GM18909 (cell line): Measurements from ENCODE around the gene PPP2R3A.
"Not testable (repeated sequence)": the region's sequence is repeated elsewhere in the genome, so short reads cannot be mapped to it uniquely, and the experiment has no call there.

ENCODE experiments used
- ATAC-seq: cut with Tn5 transposase; IDR thresholded peaks from one replicate; pipeline ENCODE4 v1.9.1; 2021; ENCODE audit warnings: mild to moderate bottlenecking; ENCODE audit not compliant: unreplicated experiment, poor library complexity

PPP2R3A gene, protein sequence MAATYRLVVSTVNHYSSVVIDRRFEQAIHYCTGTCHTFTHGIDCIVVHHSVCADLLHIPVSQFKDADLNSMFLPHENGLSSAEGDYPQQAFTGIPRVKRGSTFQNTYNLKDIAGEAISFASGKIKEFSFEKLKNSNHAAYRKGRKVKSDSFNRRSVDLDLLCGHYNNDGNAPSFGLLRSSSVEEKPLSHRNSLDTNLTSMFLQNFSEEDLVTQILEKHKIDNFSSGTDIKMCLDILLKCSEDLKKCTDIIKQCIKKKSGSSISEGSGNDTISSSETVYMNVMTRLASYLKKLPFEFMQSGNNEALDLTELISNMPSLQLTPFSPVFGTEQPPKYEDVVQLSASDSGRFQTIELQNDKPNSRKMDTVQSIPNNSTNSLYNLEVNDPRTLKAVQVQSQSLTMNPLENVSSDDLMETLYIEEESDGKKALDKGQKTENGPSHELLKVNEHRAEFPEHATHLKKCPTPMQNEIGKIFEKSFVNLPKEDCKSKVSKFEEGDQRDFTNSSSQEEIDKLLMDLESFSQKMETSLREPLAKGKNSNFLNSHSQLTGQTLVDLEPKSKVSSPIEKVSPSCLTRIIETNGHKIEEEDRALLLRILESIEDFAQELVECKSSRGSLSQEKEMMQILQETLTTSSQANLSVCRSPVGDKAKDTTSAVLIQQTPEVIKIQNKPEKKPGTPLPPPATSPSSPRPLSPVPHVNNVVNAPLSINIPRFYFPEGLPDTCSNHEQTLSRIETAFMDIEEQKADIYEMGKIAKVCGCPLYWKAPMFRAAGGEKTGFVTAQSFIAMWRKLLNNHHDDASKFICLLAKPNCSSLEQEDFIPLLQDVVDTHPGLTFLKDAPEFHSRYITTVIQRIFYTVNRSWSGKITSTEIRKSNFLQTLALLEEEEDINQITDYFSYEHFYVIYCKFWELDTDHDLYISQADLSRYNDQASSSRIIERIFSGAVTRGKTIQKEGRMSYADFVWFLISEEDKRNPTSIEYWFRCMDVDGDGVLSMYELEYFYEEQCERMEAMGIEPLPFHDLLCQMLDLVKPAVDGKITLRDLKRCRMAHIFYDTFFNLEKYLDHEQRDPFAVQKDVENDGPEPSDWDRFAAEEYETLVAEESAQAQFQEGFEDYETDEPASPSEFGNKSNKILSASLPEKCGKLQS (N-terminal part only)

DNA sequence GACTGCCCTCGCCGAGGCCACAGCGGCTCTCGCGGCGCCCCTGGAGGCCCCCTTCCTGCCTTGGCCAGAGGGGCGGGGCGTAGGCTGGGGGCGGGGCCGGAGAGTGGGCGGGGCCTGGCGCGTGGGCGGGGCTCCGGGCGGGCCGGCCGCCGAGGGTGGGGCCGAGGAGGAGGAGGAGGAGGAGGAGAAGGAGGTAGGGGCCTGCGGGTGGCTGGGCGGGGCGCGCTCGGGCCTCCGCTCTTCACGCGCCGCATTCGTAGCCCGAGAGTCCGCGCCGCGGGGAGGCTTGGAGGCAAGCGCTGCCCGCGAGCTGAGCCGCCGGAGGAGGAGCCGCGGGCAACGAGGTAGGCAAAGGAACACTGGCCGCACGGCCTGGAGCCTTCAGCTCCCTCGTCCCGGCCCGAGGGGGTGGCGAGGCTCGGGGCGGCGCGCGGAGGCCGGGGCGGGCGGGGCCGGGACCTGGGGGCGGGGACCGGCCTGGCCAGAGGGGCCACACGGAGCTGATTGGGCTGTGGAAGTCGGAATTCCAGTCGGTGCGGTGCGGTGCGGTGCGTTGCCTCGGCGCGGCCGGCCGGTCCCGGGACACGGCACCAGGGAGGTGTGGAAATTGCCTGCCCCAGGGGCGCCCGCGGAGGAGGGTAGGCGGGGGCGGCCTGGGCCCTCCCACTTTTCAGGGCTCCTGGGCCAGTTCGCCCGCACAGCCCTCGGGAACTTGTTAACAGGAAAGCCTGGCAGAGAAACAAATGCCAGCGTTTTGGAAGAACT is at the start of gene PPP2R3A:
Gene PPP2R3A (plus strand): TSS at position 223 of the 765 bp plus-strand sequence. CDS start 35,771 bp downstream, outside the sequence.
- peak; percentile 81 for ATAC-seq

DNA sequence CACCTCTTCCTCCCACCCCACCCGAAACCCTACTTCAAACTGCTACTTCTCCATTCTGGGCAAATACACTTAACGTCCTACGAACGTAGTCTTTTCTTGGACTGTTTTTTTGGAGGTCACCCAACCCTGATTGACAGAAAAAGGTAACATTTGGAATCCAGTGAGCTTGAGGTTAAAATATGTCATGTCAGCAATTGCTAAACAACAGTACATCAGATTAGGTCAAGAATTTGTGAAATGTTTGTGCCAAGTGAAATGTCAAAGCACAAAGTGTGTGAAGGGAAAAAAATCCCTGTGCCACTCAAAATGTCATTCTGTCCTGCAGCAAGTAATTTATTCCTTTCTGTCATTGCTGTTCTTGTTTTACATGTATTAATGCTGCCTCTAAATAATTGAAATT is 49.2 kb upstream of the PPP2R3A start:
- no peak for ATAC-seq

DNA sequence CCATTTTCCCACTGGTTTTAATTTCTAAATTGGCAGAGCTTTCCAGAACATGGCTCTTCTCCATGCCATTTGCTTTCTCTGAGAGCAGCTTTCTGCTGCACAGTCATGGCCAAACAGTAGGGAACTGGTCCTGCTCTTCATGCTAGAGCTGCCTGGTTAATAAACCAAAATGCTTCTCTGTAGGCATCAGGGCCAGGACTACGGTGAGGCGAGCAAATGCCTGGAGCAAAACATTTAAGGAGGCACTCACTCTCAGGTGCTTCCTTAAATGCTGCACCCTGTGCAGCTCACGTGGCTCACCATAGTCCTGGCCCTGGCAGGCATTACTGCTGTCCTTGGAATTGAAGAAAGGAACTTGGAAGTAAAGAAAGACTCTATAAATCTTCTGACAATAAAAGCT is 48.5 kb upstream of the PPP2R3A start:
- ATAC-seq = no peak

DNA sequence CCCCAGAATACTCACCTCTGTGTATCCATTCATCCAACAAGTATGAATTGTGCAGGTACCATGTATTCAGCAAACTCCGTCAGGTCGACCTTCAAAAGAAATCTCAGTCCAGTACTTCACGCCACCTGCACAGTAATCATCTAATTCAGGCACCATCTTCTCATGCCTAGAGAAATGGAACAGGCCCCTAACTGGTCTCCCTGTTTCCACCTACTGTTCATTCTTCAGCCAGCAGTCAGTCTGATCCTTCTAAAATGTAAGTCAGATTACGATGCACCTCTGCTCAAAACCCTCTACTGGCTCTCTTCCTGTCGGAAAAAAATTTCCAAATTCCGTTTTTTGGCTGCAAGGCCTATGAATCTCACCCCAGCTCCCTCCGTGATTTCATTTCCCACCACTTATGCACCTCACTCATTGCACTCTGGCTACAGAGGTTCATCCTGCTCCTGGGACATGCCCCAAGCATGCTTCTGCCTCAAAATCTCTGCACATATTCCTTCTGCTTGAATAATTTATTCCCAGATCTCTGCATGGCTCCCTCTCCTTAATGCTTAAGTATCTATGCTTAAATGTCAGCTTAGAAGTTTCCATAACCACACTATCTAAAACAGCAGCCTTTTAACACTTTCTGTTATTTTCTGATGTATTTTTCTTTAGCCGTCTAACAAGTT is 47.5 kb upstream of the PPP2R3A start:
- ATAC-seq = no peak

DNA sequence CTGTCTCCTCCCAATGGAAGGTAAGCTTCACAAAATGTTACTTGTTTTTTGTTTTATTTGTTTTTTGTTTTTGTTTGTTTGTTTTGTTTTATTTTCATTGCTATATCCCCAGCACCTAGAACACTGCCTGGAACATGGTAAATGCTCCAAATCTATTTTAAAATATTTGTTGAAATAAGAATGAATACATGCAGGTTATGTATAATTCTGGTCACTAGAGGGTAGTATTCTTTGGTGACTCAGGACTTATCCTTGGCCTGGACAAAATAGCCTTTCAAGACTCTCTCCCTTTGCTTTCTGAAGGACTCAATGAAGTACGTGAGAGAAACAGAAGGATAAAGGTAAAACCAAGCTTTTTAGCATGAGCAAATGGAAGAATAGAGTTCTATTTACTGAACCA is 46.9 kb upstream of the PPP2R3A start:
- ATAC-seq = no peak

DNA sequence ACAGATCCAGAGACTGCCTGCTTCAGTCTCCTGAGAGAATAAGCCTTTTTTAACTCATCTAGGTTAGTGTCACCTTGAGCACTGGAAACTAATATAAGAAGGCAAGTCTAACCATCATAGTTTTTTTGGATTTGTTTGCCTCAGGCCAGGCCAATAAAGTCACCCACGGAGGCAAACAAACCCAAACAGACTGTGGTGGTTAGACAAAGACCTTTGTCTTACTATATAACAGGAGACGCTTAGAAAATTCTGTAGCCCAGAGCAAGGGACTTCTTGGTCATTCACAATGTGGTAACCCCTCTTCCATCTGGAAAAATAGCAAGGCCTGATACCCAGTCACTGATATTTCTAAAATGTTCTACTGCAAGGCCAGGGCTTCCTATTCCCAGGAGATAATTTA is 45.3 kb upstream of the PPP2R3A start:
- no peak for ATAC-seq

DNA sequence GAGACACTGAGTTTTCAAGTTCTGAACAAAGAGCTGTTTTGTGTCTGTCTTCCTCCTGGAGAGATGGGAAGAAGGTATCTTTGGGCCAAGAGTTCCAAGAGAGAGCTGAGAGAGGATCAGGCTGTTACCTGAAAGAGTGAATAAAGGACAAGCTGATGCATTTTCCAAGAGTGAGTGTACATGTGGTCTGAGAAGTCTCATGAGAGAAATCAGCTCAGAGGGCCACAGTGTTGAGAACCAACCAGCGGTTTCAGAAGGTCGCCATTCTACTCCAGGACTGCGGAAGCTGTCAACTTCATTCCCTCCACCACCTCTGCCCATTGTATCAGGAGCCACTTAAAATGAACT is 42.7 kb upstream of the PPP2R3A start:
- no peak for ATAC-seq

DNA sequence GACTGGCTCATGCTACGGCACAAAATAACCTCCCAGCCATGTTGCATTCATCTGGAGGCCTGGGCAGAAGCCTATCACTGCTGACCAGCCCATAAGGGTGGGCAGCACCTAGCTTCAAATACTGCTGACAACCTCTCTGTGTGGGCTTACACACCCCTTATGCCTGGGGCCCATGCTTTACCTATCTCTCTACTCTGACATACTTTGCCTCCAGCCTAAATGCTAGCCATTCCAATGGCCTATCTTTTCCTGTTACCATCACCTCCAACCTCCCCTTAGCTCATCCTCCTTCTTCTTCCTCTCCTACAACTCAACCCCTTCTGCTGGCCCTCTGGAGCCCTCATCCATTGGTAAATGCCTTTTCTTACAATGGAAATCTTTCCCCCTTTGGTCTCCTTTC is 41.0 kb upstream of the PPP2R3A start:
- no peak for ATAC-seq

DNA sequence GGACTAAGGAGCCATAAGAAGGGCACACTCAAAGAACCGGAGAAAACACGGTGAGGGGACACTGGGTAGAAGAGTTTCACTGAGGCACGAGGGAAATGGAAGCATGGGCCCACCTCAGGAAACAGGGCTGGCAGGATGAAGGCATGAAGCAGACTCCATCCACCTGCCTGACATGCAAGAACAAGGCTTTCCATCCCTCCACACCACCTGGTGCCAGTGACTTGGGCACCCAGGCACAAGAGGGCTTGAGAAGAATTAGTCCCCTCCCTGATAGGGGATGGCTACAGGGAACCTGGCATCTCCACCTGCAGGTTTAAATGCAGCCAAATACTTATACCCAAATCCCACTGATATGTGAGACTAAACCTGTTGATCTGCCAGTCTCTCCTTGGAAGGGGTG is 38.9 kb upstream of the PPP2R3A start:
- ATAC-seq = no peak

DNA sequence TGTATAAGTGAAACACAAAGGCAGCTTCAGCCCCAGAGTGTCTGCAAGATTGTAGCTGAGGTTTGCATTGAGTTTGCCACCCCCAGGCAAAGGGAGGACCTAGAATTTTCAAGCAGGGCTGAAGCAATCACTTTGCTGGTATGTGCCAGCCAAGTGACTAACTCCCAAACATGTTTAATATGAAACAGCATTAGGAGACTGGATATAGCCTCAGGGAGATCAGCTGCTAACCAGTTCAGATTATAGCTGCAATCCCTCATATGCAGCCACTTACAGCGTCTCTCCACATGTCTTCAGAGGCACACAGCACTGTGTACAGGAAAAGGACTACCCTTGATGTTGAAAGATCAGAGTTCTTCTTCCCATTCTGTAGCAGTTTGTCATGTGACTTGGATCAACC is 38.4 kb upstream of the PPP2R3A start:
- ATAC-seq = no peak

DNA sequence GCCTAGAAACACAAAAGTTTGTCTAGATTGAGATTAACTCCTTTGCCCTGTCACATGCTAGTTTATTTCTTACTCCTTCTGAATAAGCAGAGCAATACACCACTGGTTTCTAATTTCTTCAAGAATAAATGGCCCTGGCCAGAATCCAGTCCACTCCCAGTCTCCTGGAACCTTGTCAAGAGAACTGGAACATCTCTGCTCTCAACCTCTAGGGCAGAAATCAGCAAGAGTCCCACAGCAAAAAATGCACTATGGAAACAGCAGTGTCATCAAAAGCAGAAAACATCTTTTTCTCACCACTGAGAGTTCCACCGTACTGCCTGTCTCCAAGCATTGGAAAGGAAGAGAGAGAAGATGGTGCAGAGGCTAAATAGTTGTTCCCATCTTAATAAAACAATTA is 35.9 kb upstream of the PPP2R3A start:
- no peak for ATAC-seq

DNA sequence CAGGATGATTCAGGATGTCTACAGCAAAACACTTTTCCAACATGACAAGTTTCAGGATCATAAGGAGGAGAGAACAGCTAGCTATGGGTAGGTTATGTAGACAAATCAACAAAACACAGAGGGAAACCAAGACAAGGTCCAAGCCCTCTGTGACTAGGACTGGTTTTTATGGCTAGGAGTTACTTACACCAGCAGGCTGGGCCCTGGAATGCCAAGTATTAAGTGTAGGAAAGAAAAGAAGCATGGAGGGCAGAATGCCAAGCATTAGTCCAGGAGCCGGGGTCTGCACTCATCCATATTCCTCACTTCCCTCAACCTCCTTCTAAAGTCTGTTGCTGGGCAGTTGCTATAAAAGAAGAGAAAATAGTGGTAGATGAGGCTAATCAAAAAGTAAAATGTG is 35.3 kb upstream of the PPP2R3A start:
- no peak for ATAC-seq

DNA sequence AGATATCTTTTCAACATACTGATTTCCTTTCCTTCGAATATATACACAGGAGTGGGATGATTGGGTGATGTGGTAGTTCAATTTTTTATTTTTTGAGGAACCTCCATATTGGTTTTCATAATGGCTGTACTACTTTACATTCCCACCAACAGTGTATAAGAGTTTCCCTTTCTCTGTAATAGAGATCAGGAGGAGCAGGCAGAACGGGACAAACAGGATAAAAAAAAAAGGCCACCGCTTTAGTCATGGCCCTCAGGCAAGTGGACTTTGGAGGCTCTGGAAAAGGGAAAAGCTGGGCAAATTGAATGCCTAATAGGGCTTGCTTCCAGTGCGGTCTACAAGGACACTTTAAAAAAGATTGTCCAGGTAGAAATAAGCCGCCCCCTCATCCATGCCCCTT is 30.4 kb upstream of the PPP2R3A start:
- ATAC-seq = not testable (repeated sequence)

DNA sequence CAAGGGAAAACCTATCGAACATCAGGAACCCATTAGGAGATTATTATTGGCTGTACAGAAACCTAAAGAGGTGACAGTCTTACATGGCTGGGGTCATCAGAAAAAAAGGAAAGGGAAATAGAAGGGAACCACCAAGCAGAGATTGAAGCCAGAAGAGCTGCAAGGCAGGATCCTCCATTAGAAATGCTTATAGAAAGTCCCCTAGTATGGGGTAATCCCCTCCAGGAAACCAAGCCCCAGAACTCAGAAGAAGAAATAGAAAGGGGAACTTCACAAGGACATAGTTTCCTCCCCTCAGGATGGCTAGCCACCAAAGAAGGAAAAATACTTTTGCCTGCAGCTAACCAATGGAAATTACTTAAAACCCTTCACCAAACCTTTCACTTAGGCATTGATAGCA is 27.8 kb upstream of the PPP2R3A start:
- not testable (repeated sequence) for ATAC-seq

DNA sequence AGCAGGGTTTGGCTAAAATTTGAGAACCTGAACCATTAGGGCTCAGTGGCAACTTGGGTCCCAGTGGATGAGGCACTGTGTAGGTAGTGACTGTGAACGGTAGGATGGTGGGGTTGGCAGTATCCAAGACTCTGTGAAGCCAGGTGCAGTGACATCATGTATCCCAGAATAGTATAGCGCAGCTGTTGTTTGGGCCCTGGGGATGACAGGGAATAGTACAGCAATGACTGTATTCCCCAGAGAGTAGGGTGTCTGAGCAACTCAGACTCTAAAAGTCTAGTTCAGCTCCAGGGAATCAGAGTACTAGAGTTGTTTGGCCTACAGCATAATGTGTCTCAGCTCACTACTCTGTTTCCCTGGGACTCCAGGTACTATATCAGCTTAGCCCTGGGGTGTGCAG is 20.7 kb upstream of the PPP2R3A start:
- ATAC-seq = no peak

DNA sequence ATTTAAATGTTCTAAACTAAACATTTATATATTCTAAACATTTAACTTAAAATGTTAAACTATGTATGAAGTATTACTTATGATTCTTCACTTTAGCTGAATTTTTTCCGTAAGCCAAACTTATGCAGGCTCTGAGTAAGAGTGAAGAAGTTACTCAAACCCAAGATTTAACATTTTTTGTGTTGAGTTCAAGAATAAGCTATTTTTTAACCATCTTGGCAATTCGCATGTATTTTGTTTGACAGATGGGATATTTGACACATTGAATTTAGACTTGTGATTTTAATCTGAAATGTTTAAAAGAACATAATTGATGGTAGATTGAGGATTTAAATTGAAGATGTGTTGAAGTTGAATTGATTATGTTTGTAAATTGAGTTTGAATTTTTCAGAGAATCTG is 14.6 kb upstream of the PPP2R3A start:
- ATAC-seq = no peak

DNA sequence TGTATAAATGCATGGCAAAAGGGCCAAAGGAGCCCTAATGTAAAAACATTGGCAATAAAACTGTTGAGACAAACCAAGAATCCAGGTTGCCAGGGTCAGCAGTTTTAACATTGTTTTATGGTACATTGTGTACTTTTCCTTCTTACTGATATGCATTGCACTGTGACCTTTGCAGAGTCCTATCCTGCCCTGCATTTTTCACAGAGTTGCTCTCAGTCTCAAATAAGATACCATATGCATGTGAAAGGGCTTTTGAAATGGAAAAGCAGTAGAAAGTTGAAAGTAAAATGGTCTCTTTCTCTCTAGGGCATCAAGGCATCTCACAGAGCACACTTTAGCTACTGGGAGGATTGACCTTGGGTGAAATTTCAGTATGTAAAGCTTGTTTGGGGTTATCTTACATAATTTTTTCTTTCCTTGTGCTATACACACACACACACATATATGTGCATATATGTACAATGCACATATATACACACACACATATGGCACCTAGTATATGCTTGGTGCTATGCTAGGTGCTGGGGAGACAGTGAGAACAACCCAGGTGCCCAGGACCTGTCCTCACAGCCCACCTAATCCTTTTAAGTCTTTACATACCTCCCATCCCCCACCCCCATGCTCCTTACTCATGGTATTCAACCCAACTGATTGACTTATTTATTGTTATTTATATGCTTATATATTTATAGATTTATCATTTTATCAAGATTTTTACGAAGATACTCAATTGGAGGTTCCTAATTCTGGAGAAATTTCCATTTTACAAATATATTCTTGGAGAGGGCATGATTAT is 1.2 kb upstream of the PPP2R3A start:
- ATAC-seq = no peak

DNA sequence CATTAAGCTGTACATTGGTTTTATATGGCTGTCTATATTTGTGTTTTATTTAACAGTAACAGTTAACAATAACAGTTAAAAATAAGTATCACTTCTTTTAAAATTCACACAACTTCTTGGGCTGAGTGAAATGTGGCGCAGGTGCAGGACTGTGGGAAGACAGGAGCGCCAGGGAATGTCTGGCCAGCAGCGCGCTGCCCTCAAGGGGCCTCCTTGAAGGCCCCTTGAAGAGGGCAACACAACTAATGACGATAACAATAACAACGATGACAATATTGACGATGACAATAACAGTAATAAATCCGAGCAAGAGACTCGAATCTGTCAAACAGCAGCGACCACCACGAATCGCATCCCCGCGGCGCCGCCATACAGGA is 411 bp upstream of the PPP2R3A start:
- no peak for ATAC-seq
